IMR-90 (cell line): ENCODE measurements around the gene UBL7. TPM values are rescaled to one million over a fixed set of nuclear protein-coding genes. Genes with fewer than 3 reads are reported as not detected.

ENCODE experiments used
- ATAC-seq: fragments of 200-7000 bp; cut with Tn5 transposase; 2 replicates; pipeline ENCODE4 v1.9.1; 2020; ENCODE audit warnings: low read depth, mild to moderate bottlenecking, moderate library complexity
- BruUV-seq: library from RNA; stranded (reverse); fragments of 400-500 nt; replicated peaks from 2 replicates; lab custom pipeline; 2021; lab: Mats Ljungman, UMichigan
- CTCF ChIA-PET: fragments of 300-600 bp; formaldehyde crosslinking; extraction: SDS; loops from one replicate; lab custom pipeline; 2021; ENCODE audit warnings: antibody characterized with exemption; lab: Yijun Ruan, JAX
- POLR2A ChIA-PET: fragments of 300-600 bp; sonication (Branson Sonifier 250); formaldehyde crosslinking; loops from one replicate; lab custom pipeline; 2022; ENCODE audit warnings: antibody characterized with exemption; ENCODE audit not compliant: unreplicated experiment; lab: Charles Lee
- DNase-seq: peaks from one replicate; pipeline ENCODE4 v3.0.0; 2013
- H2AFZ ChIP-seq: replicated peaks from 2 replicates; pipeline ENCODE3; 2013; ENCODE audit warnings: low read length, mild to moderate bottlenecking; ENCODE audit not compliant: poor library complexity
- H2AK5ac ChIP-seq: 2 replicates; pipeline ENCODE4 v1.6.1; 2013; ENCODE audit warnings: low read depth, low read length, inconsistent platforms
- H2AK9ac ChIP-seq: replicated peaks from 2 replicates; pipeline ENCODE3; 2013; ENCODE audit warnings: mild to moderate bottlenecking, low read depth, low read length, moderate library complexity; ENCODE audit not compliant: poor library complexity
- H2BK120ac ChIP-seq: 2 replicates; pipeline ENCODE4 v1.6.1; 2013; ENCODE audit warnings: low read depth, low read length, inconsistent platforms
- H2BK15ac ChIP-seq: 3 replicates; pipeline ENCODE4 v1.6.1; 2013; ENCODE audit warnings: low read depth, low read length, inconsistent platforms
- H2BK20ac ChIP-seq: 2 replicates; pipeline ENCODE4 v1.6.1; 2013; ENCODE audit warnings: low read depth, mild to moderate bottlenecking, inconsistent platforms, low read length, moderate library complexity
- H2BK5ac ChIP-seq: 2 replicates; pipeline ENCODE4 v1.6.1; 2013; ENCODE audit warnings: mild to moderate bottlenecking, low read depth, low read length, inconsistent platforms; ENCODE audit not compliant: poor library complexity, severe bottlenecking
- H3K14ac ChIP-seq: replicated peaks from 2 replicates; pipeline ENCODE4 v1.6.1; 2013; ENCODE audit warnings: low read depth, low read length, inconsistent platforms
- H3K18ac ChIP-seq: 2 replicates; pipeline ENCODE4 v1.6.1; 2013; ENCODE audit warnings: low read depth, low read length, control low read depth
- H3K23ac ChIP-seq: 2 replicates; pipeline ENCODE4 v1.6.1; 2013; ENCODE audit warnings: low read depth, low read length, inconsistent platforms
- H3K27ac ChIP-seq: 2 replicates; pipeline ENCODE4 v1.5.1; 2013; ENCODE audit warnings: mild to moderate bottlenecking, control low read depth, low read length; ENCODE audit not compliant: insufficient read depth
- H3K27me3 ChIP-seq: 2 replicates; pipeline ENCODE4 v1.6.1; 2013; ENCODE audit warnings: low read length; ENCODE audit not compliant: control insufficient read depth, insufficient read depth
- H3K36me3 ChIP-seq: 2 replicates; pipeline ENCODE4 v1.6.1; 2013; ENCODE audit warnings: low read length, mixed read lengths; ENCODE audit not compliant: control insufficient read depth, insufficient read depth
- H3K4ac ChIP-seq: 2 replicates; pipeline ENCODE4 v1.6.1; 2013; ENCODE audit warnings: low read depth, low read length, inconsistent platforms
- H3K4me1 ChIP-seq: 2 replicates; pipeline ENCODE4 v1.6.1; 2013; ENCODE audit warnings: low read length, mixed read lengths; ENCODE audit not compliant: control insufficient read depth, insufficient read depth
- H3K4me2 ChIP-seq: 2 replicates; pipeline ENCODE4 v1.6.1; 2013; ENCODE audit warnings: low read depth, mild to moderate bottlenecking, control low read depth, low read length, moderate library complexity
- H3K4me3 ChIP-seq: 2 replicates; pipeline ENCODE4 v1.5.1; 2013; ENCODE audit warnings: low read depth, mild to moderate bottlenecking, control low read depth, low read length, moderate library complexity; ENCODE audit not compliant: insufficient read depth
- H3K56ac ChIP-seq: 2 replicates; pipeline ENCODE4 v1.6.1; 2013; ENCODE audit warnings: low read length, inconsistent platforms; ENCODE audit not compliant: insufficient read depth; ENCODE audit errors: extremely low read depth
- H3K79me1 ChIP-seq, 2 experiments: 2 replicates each; pipeline ENCODE4 v1.6.1; 2013; ENCODE audit warnings: low read length in 2 of 2, inconsistent platforms in 1 of 2, low read depth in 1 of 2
- H3K9ac ChIP-seq: 2 replicates; pipeline ENCODE4 v1.6.1; 2013; ENCODE audit warnings: low read depth, low read length, control low read depth
- H3K9me1 ChIP-seq: 2 replicates; pipeline ENCODE4 v1.6.1; 2013; ENCODE audit warnings: low read length, inconsistent platforms; ENCODE audit not compliant: insufficient read depth
- H3K9me3 ChIP-seq: 2 replicates; pipeline ENCODE4 v1.6.1; 2013; ENCODE audit warnings: low read length; ENCODE audit not compliant: control insufficient read depth, insufficient read depth
- H4K20me1 ChIP-seq: 2 replicates; pipeline ENCODE4 v1.6.1; 2013; ENCODE audit warnings: low read length, inconsistent platforms; ENCODE audit not compliant: insufficient read depth
- H4K5ac ChIP-seq: 2 replicates; pipeline ENCODE4 v1.6.1; 2013; ENCODE audit warnings: mild to moderate bottlenecking, low read depth, low read length, control low read depth
- H4K8ac ChIP-seq, 2 experiments: 2 replicates each; pipeline ENCODE4 v1.6.1; 2013; ENCODE audit warnings: low read depth in 2 of 2, low read length in 2 of 2, control low read depth in 1 of 2, inconsistent platforms in 1 of 2
- H4K91ac ChIP-seq: 2 replicates; pipeline ENCODE4 v1.6.1; 2013; ENCODE audit warnings: low read depth, low read length, inconsistent platforms; ENCODE audit not compliant: insufficient read depth
- ELK1 ChIP-seq: fragments of 150-350 bp; IDR thresholded peaks from 2 replicates; pipeline ENCODE4 v1.6.1; 2016; ENCODE audit warnings: low read depth, mild to moderate bottlenecking, low read length, moderate library complexity, borderline replicate concordance
- FOS ChIP-seq: fragments of 150-350 bp; IDR thresholded peaks from 2 replicates; pipeline ENCODE4 v1.6.1; 2016; ENCODE audit warnings: low read depth, low read length
- MAFK ChIP-seq: IDR thresholded peaks from 2 replicates; pipeline ENCODE4 v1.6.1; 2012; ENCODE audit warnings: low read depth, low read length, improper control_type of control experiment
- WGBS, 2 experiments: methylation state at CpG; one replicate each; pipeline versions ENCODE4 v1.1.5 to v1.1.7; 2013; ENCODE audit warnings: missing lambda C conversion rate in 2 of 2; ENCODE audit not compliant: insufficient read length in 1 of 2; ENCODE audit errors: extremely low coverage in 2 of 2; 5-methylcytosine and 5-hydroxymethylcytosine counted together
- dilution Hi-C: fragments of 300-500 bp; cut with HindIII; formaldehyde crosslinking; loops from one replicate; pipeline ENCODE4 v1.14.3; 2018; ENCODE audit warnings: low sequenced_read_pairs; ENCODE audit not compliant: unreplicated experiment
- in situ Hi-C: fragments of 300-500 bp; cut with MboI; formaldehyde crosslinking; loops from 3 replicates; pipeline ENCODE4 v1.14.3; 2019; ENCODE audit warnings: low sequenced_read_pairs, inconsistent platforms, mixed read lengths
- intact Hi-C: fragments of 100-400 bp; cut with micrococcal nuclease; formaldehyde crosslinking; loops from 2 replicates; pipeline ENCODE4 v1.10.0; 2022
- polyA plus RNA-seq, 3 experiments: library from polyadenylated mRNA; depleted of rRNA; stranded (reverse); fragments of >200 nt; gene quantifications; 2 replicates each; pipeline ENCODE4 v1.2.3, GENCODE V29; 2012; ENCODE audit warnings: low replicate concordance in 1 of 3
- total RNA-seq: library from RNA; depleted of rRNA; stranded (reverse); fragments of >200 nt; gene quantifications from 2 replicates; pipeline ENCODE4 v1.2.3, GENCODE V29; 2012

The UBL7 gene
- total and polyA plus RNA-seq, 2 of the 4 experiments (the other 2 are of a cell fraction), result 68.1 to 78.4 TPM

- Histone ChIP-seq H3K27ac (no peak overlapping the region; the same call in 1 of the 2 replicates), H2BK15ac (no peak overlapping the region), H3K27me3 (no peaks in the 10 kb centered on the region), H3K9me1 (peaks cover 32% of the 10 kb centered on the region), H3K4me1 (peaks cover 32% of the 10 kb centered on the region), H3K36me3 (peaks cover 7% of the 10 kb centered on the region), H3K79me1 (peaks cover 25 to 85% of the 10 kb centered on the region in 2 experiments), H4K20me1 (no peaks in the 10 kb centered on the region; the same call in 1 of the 2 replicates), H2BK20ac (no peak overlapping the region), H2AK9ac (peak overlapping the region; percentile 73), H4K5ac (no peak overlapping the region), H4K8ac (peak overlapping the region; percentile 26 to 35; a peak in 3 of 4 replicates), H3K23ac (no peak overlapping the region), H3K4me2 (no peak overlapping the region), H3K18ac (no peak overlapping the region), H2AK5ac (peak overlapping the region; percentile 70), H2AFZ (peak overlapping the region; percentile 51), H4K91ac (peak overlapping the region; percentile 49; the same call in 1 of the 2 replicates), H3K9ac (no peak overlapping the region), H3K56ac (no peak overlapping the region), H3K4ac (peak overlapping the region; percentile 10), H2BK5ac (peak overlapping the region; percentile 48), H3K4me3 (no peak overlapping the region), H3K14ac (0 out of 2 replicates have a peak overlapping the region, but pooled peaks have one; percentile 31), H3K9me3 (no peaks in the 10 kb centered on the region), H2BK120ac (no peak overlapping the region; the same call in 1 of the 2 replicates)
- WGBS, 2 experiments, result 100% methylated on average over 2 of the region's 9 CpGs; no CpG with 5 or more reads in 1 of the 2 experiments
- no peak for ATAC-seq
- no TSS peak for BruUV-seq
- in situ Hi-C loops, result no loop called here
- ChIA-PET CTCF (interaction anchor here (0.6 kb wide), 1 partner anchor 357 kb away, joined by 3 read pairs; no protein-coding TSS in a partner anchor), POLR2A (no interaction called here)
- intact Hi-C loops, result no loop called here
- no peak for DNase-seq
- dilution Hi-C loops, result no loop called here
- TF ChIP-seq FOS (no peak), ELK1 (no peak), MAFK (no peak)
These were observed 43.3 kb downstream of the UBL7 start for GRCh38 chr15:74417670-74418069.
